HUDEP-2 (cell line): ENCODE measurements around the gene SRBD1.

Experiments
- DNase-seq, 76 experiments: peaks; one replicate each; lab custom pipeline; 2025; ENCODE audit not compliant: unreplicated experiment in 76 of 76; lab: John Stamatoyannopoulos, UW

The SRBD1 gene

GRCh38 chr2:45477546-45477945 lies 133.5 kb downstream of the SRBD1 start:
- no peak for DNase-seq

- DNase-seq, result no peak
Observed at GRCh38 chr2:45470531-45470930, 140.5 kb downstream of the SRBD1 start.

GRCh38 chr2:45469314-45470099 lies 141.6 kb downstream of the SRBD1 start:
- DNase-seq, result no peak

- DNase-seq, result no peak
Observed at GRCh38 chr2:45468279-45468678, 142.8 kb downstream of the SRBD1 start.

- DNase-seq, result peak in 3 of 76 experiments; percentile 0 to 5 (median 5)
Observed at GRCh38 chr2:45466053-45466452, 145.0 kb downstream of the SRBD1 start.

GRCh38 chr2:45460825-45461224 lies 150.2 kb downstream of the SRBD1 start:
- no peak for DNase-seq

- DNase-seq, result no peak
Observed at GRCh38 chr2:45459860-45460259, 151.2 kb downstream of the SRBD1 start.

- DNase-seq, result no peak
Observed at GRCh38 chr2:45458909-45459563, 152.0 kb downstream of the SRBD1 start.

- DNase-seq, result no peak
Observed at GRCh38 chr2:45457211-45457945, 153.7 kb downstream of the SRBD1 start.

- no peak for DNase-seq
Observed at GRCh38 chr2:45452866-45453265, 158.2 kb downstream of the SRBD1 start.

GRCh38 chr2:45450634-45451033 lies 160.4 kb downstream of the SRBD1 start:
- DNase-seq, result no peak

- no peak for DNase-seq
Observed at GRCh38 chr2:45448217-45448616, 162.8 kb downstream of the SRBD1 start.

- DNase-seq, result no peak
Observed at GRCh38 chr2:45446016-45446415, 165.1 kb downstream of the SRBD1 start.

- DNase-seq, result no peak
Observed at GRCh38 chr2:45445037-45445436, 166.0 kb downstream of the SRBD1 start.

GRCh38 chr2:45443012-45443411 lies 168.1 kb downstream of the SRBD1 start:
- no peak for DNase-seq

- DNase-seq, result no peak
Observed at GRCh38 chr2:45442026-45442425, 169.0 kb downstream of the SRBD1 start.

- DNase-seq, result no peak
Observed at GRCh38 chr2:45441571-45441970, 169.5 kb downstream of the SRBD1 start.

GRCh38 chr2:45439788-45440773 lies 171.0 kb downstream of the SRBD1 start:
- no peak for DNase-seq

- DNase-seq, result peak in 26 of 76 experiments; percentile 6 to 71 (median 40)
Observed at GRCh38 chr2:45438872-45439665, 172.0 kb downstream of the SRBD1 start.

GRCh38 chr2:45436456-45436855 lies 174.6 kb downstream of the SRBD1 start:
- no peak for DNase-seq
